HEK293 (cell line): ENCODE data around the gene NAMPT.

Experiments used
- ZBTB7A ChIP-seq: fragments of 450-650 bp; formaldehyde crosslinking; IDR thresholded peaks from 2 replicates; pipeline ENCODE4 v1.5.1; 2016; ENCODE audit warnings: low read depth, missing biosample characterization, missing genetic modification characterization
- ZNF654 ChIP-seq: fragments of 450-650 bp; formaldehyde crosslinking; IDR thresholded peaks from 2 replicates; pipeline ENCODE4 v1.5.1; 2016; ENCODE audit warnings: low read depth, missing biosample characterization, missing genetic modification characterization
- ZNF658 ChIP-seq: fragments of 450-650 bp; formaldehyde crosslinking; IDR thresholded peaks from 2 replicates; pipeline ENCODE4; 2016; ENCODE audit warnings: missing biosample characterization, missing genetic modification characterization
- ZNF792 ChIP-seq: fragments of 450-650 bp; formaldehyde crosslinking; IDR thresholded peaks from 2 replicates; pipeline ENCODE4 v1.5.1; 2016; ENCODE audit warnings: missing biosample characterization, missing genetic modification characterization
- TF ChIP-seq, protein P1 (sequence below): fragments of 450-650 bp; formaldehyde crosslinking; IDR thresholded peaks from 2 replicates; pipeline ENCODE4 v1.5.1; 2016; ENCODE audit warnings: missing biosample characterization, missing genetic modification characterization
- TF ChIP-seq, protein P2 (sequence below): fragments of 450-650 bp; formaldehyde crosslinking; optimal IDR thresholded peaks from 2 replicates; pipeline ENCODE3; 2016; ENCODE audit warnings: missing biosample characterization, mild to moderate bottlenecking, missing genetic modification characterization

DNA sequence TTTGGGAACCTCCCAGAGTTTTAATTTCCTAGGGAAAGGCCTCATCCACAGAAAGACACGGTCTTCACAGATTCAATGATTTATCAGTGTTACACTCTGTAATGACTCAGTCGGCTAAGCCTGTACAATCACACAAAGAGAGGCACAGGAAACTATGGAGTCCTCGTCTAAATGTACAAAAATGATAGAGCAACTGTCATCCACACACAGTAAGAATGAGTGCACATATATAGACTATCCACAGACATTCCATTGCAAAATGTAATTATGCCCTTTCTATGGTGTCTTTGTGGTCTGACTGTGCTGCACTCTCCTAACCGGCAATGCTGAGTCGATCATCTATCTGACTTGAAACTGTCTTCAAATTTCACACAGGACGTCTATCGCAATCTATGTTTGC, 3.5 kb upstream of the NAMPT start:
- TF ChIP-seq ZNF792 (tag by site-specific recombination): no peak
- TF ChIP-seq, protein P1, sequence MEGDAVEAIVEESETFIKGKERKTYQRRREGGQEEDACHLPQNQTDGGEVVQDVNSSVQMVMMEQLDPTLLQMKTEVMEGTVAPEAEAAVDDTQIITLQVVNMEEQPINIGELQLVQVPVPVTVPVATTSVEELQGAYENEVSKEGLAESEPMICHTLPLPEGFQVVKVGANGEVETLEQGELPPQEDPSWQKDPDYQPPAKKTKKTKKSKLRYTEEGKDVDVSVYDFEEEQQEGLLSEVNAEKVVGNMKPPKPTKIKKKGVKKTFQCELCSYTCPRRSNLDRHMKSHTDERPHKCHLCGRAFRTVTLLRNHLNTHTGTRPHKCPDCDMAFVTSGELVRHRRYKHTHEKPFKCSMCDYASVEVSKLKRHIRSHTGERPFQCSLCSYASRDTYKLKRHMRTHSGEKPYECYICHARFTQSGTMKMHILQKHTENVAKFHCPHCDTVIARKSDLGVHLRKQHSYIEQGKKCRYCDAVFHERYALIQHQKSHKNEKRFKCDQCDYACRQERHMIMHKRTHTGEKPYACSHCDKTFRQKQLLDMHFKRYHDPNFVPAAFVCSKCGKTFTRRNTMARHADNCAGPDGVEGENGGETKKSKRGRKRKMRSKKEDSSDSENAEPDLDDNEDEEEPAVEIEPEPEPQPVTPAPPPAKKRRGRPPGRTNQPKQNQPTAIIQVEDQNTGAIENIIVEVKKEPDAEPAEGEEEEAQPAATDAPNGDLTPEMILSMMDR: no peak
- TF ChIP-seq, protein P2, sequence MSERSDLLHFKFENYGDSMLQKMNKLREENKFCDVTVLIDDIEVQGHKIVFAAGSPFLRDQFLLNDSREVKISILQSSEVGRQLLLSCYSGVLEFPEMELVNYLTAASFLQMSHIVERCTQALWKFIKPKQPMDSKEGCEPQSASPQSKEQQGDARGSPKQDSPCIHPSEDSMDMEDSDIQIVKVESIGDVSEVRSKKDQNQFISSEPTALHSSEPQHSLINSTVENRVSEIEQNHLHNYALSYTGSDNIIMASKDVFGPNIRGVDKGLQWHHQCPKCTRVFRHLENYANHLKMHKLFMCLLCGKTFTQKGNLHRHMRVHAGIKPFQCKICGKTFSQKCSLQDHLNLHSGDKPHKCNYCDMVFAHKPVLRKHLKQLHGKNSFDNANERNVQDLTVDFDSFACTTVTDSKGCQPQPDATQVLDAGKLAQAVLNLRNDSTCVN (tag by site-specific recombination): no peak
- no peak for TF ChIP-seq ZBTB7A (tag by site-specific recombination)
- no peak for TF ChIP-seq ZNF658 (tag by site-specific recombination)
- no peak for TF ChIP-seq ZNF654
